ENCODE data around the gene SEC23B.

SEC23B gene

GRCh38 chr20:18543932-18544331 is 36.2 kb downstream of the SEC23B start:
- Histone ChIP-seq H3K14ac (ENCODE audit: low read length) (no peak overlapping the region), H3K23ac (ENCODE audit: low read depth, low read length, poor library complexity) (no peak overlapping the region), H3K18ac (ENCODE audit: low read length) (no peak overlapping the region), H3K9me3 (replicated peaks in 1 of 2; ENCODE audit: control insufficient read depth in 2 of 2, insufficient read depth in 1 of 2, low read depth in 1 of 2, low read length in 2 of 2) (peaks cover 0 to 2% of the 10 kb centered on the region in 2 donors), H2AK5ac (ENCODE audit: low read depth, low read length) (no peak overlapping the region), H3K27me3 (ENCODE audit: control insufficient read depth in 3 of 3, insufficient read depth in 3 of 3, low read depth in 1 of 3, low read length in 3 of 3) (no peaks in the 10 kb centered on the region), H4K91ac (ENCODE audit: low read depth, low read length, poor library complexity) (no peak overlapping the region), H4K8ac (ENCODE audit: low read depth, low read length) (no peak overlapping the region), H2BK120ac (ENCODE audit: low read depth, low read length) (no peak overlapping the region), H3K36me3 (replicated peaks in 1 of 2; ENCODE audit: control insufficient read depth in 2 of 2, insufficient read depth in 2 of 2, low read length in 2 of 2) (peaks cover 18 to 87% of the 10 kb centered on the region in 2 donors), H3K9ac (ENCODE audit: low read depth, low read length, poor library complexity) (no peak overlapping the region), H2BK5ac (ENCODE audit: low read length) (no peak overlapping the region), H3K27ac (replicated peaks; ENCODE audit: low read length) (no peak overlapping the region), H3K4me3 (ENCODE audit: low read length in 2 of 2) (no peak overlapping the region), H2BK12ac (ENCODE audit: low read length) (no peak overlapping the region), H2AFZ (ENCODE audit: low read length) (no peak overlapping the region), H3K4ac (ENCODE audit: low read length) (no peak overlapping the region), H3K4me1 (ENCODE audit: control insufficient read depth in 2 of 2, insufficient read depth in 1 of 2, low read depth in 1 of 2, low read length in 2 of 2) (no peaks in the 10 kb centered on the region), H3K4me2 (ENCODE audit: insufficient read depth, low read length, poor library complexity, severe bottlenecking) (no peak overlapping the region), H2BK15ac (ENCODE audit: low read length) (no peak overlapping the region), H3K79me1 (ENCODE audit: low read depth, low read length) (no peaks in the 10 kb centered on the region)
- no CpG with 5 or more reads among the region's 7 CpGs for WGBS, 2 donors (ENCODE audit: extremely low coverage in 2 of 2, insufficient read length in 2 of 2, insufficient replicate concordance in 1 of 2)
- DNase-seq (ENCODE audit: low spot score) = no peak

- Histone ChIP-seq H2BK120ac (ENCODE audit: low read depth, low read length) (no peak overlapping the region), H3K18ac (ENCODE audit: low read length) (no peak overlapping the region), H2BK12ac (ENCODE audit: low read length) (no peak overlapping the region), H3K27me3 (ENCODE audit: control insufficient read depth in 3 of 3, insufficient read depth in 3 of 3, low read depth in 1 of 3, low read length in 3 of 3) (no peaks in the 10 kb centered on the region), H3K4me3 (ENCODE audit: low read length in 2 of 2) (no peak overlapping the region), H4K8ac (ENCODE audit: low read depth, low read length) (no peak overlapping the region), H3K36me3 (replicated peaks in 1 of 2; ENCODE audit: control insufficient read depth in 2 of 2, insufficient read depth in 2 of 2, low read length in 2 of 2) (peaks cover 18 to 92% of the 10 kb centered on the region in 2 donors), H2BK15ac (ENCODE audit: low read length) (no peak overlapping the region), H2AFZ (ENCODE audit: low read length) (no peak overlapping the region), H2BK5ac (ENCODE audit: low read length) (no peak overlapping the region), H3K4me2 (ENCODE audit: insufficient read depth, low read length, poor library complexity, severe bottlenecking) (no peak overlapping the region), H3K79me1 (ENCODE audit: low read depth, low read length) (no peaks in the 10 kb centered on the region), H3K9ac (ENCODE audit: low read depth, low read length, poor library complexity) (no peak overlapping the region), H3K23ac (ENCODE audit: low read depth, low read length, poor library complexity) (no peak overlapping the region), H3K9me3 (replicated peaks in 1 of 2; ENCODE audit: control insufficient read depth in 2 of 2, insufficient read depth in 1 of 2, low read depth in 1 of 2, low read length in 2 of 2) (peaks cover 0 to 2% of the 10 kb centered on the region in 2 donors), H3K4me1 (ENCODE audit: control insufficient read depth in 2 of 2, insufficient read depth in 1 of 2, low read depth in 1 of 2, low read length in 2 of 2) (no peaks in the 10 kb centered on the region), H3K4ac (ENCODE audit: low read length) (no peak overlapping the region), H2AK5ac (ENCODE audit: low read depth, low read length) (no peak overlapping the region), H3K14ac (ENCODE audit: low read length) (no peak overlapping the region), H4K91ac (ENCODE audit: low read depth, low read length, poor library complexity) (no peak overlapping the region), H3K27ac (replicated peaks; ENCODE audit: low read length) (no peak overlapping the region)
- DNase-seq (ENCODE audit: low spot score) = no peak
- no CpG with 5 or more reads among the region's 1 CpG for WGBS, 2 donors (ENCODE audit: extremely low coverage in 2 of 2, insufficient read length in 2 of 2, insufficient replicate concordance in 1 of 2)
These were observed 37.8 kb downstream of the SEC23B start for GRCh38 chr20:18545566-18545965.

DNA sequence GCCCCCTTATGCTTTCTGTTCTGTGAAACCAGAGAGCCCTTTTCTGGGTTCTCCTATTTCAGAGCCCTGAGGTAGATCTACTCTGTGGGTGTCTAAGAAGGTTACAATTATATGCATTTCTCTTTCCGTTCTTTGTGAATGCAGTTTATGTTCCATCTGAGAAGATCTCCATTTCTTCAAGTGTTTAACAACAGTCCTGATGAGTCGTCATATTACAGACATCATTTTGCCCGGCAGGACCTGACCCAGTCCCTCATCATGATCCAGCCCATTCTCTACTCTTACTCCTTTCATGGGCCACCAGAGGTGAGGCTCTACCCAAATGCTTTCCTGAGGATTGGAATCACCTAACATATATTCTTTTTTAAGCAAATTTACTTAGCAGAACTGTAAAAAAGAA is 40.7 kb downstream of the SEC23B start:
- no peaks in the 10 kb centered on the region for H3K79me1 ChIP-seq (ENCODE audit: low read depth, low read length)
- peaks cover 17 to 92% of the 10 kb centered on the region in 2 donors for H3K36me3 ChIP-seq (replicated peaks in 1 of 2; ENCODE audit: control insufficient read depth in 2 of 2, insufficient read depth in 2 of 2, low read length in 2 of 2)
- H3K4me3 ChIP-seq (ENCODE audit: low read length in 2 of 2) = no peak overlapping the region
- no peaks in the 10 kb centered on the region for H3K4me1 ChIP-seq (ENCODE audit: control insufficient read depth in 2 of 2, insufficient read depth in 1 of 2, low read depth in 1 of 2, low read length in 2 of 2)
- no peak overlapping the region for H2BK5ac ChIP-seq (ENCODE audit: low read length)
- H2BK120ac ChIP-seq (ENCODE audit: low read depth, low read length) = no peak overlapping the region
- no peak for DNase-seq (ENCODE audit: low spot score)
- no CpG with 5 or more reads among the region's 3 CpGs for WGBS, 2 donors (ENCODE audit: extremely low coverage in 2 of 2, insufficient read length in 2 of 2, insufficient replicate concordance in 1 of 2)
- no peak overlapping the region for H3K4ac ChIP-seq (ENCODE audit: low read length)
- H3K14ac ChIP-seq (ENCODE audit: low read length) = no peak overlapping the region
- H4K8ac ChIP-seq (ENCODE audit: low read depth, low read length) = no peak overlapping the region
- H3K4me2 ChIP-seq (ENCODE audit: insufficient read depth, low read length, poor library complexity, severe bottlenecking) = no peak overlapping the region
- H2BK12ac ChIP-seq (ENCODE audit: low read length) = no peak overlapping the region
- no peak overlapping the region for H3K23ac ChIP-seq (ENCODE audit: low read depth, low read length, poor library complexity)
- H2AFZ ChIP-seq (ENCODE audit: low read length) = no peak overlapping the region
- no peak overlapping the region for H4K91ac ChIP-seq (ENCODE audit: low read depth, low read length, poor library complexity)
- no peak overlapping the region for H3K27ac ChIP-seq (replicated peaks; ENCODE audit: low read length)
- no peaks in the 10 kb centered on the region for H3K27me3 ChIP-seq (ENCODE audit: control insufficient read depth in 3 of 3, insufficient read depth in 3 of 3, low read depth in 1 of 3, low read length in 3 of 3)
- H3K18ac ChIP-seq (ENCODE audit: low read length) = no peak overlapping the region
- H2AK5ac ChIP-seq (ENCODE audit: low read depth, low read length) = no peak overlapping the region
- H3K9me3 ChIP-seq (replicated peaks in 1 of 2; ENCODE audit: control insufficient read depth in 2 of 2, insufficient read depth in 1 of 2, low read depth in 1 of 2, low read length in 2 of 2) = peaks cover 0 to 2% of the 10 kb centered on the region in 2 donors
- H3K9ac ChIP-seq (ENCODE audit: low read depth, low read length, poor library complexity) = no peak overlapping the region
- H2BK15ac ChIP-seq (ENCODE audit: low read length) = no peak overlapping the region

DNA sequence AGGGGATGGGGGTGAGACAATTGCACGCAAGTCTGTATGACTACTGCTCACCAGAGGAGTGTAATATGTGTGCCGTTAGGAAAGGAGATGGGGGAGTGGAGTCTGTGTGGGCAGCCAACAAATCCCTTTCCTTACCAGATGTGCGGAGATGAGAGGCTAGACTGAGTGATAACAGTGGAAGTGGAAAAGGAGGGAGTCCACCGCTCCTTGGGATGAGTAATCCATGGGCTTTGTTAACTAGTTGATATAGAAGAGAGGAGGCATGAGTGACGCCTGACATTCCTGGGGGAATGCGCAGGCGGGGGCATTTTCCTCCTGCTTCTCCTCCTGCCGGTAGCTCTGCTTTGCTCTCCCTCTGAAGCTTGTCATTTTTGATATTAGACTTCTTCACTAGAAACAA is 46.0 kb downstream of the SEC23B start:
- Histone ChIP-seq H2AFZ (ENCODE audit: low read length) (no peak overlapping the region), H3K4me1 (ENCODE audit: control insufficient read depth in 2 of 2, insufficient read depth in 1 of 2, low read depth in 1 of 2, low read length in 2 of 2) (no peaks in the 10 kb centered on the region), H3K4ac (ENCODE audit: low read length) (no peak overlapping the region), H2AK5ac (ENCODE audit: low read depth, low read length) (no peak overlapping the region), H3K4me3 (ENCODE audit: low read length in 2 of 2) (no peak overlapping the region), H3K79me1 (ENCODE audit: low read depth, low read length) (no peaks in the 10 kb centered on the region), H3K14ac (ENCODE audit: low read length) (no peak overlapping the region), H3K9ac (ENCODE audit: low read depth, low read length, poor library complexity) (no peak overlapping the region), H3K4me2 (ENCODE audit: insufficient read depth, low read length, poor library complexity, severe bottlenecking) (no peak overlapping the region), H4K91ac (ENCODE audit: low read depth, low read length, poor library complexity) (no peak overlapping the region), H2BK5ac (ENCODE audit: low read length) (no peak overlapping the region), H3K36me3 (replicated peaks in 1 of 2; ENCODE audit: control insufficient read depth in 2 of 2, insufficient read depth in 2 of 2, low read length in 2 of 2) (peaks cover 21 to 88% of the 10 kb centered on the region in 2 donors), H3K27ac (replicated peaks; ENCODE audit: low read length) (no peak overlapping the region), H3K18ac (ENCODE audit: low read length) (no peak overlapping the region), H2BK120ac (ENCODE audit: low read depth, low read length) (no peak overlapping the region), H2BK15ac (ENCODE audit: low read length) (no peak overlapping the region), H3K9me3 (replicated peaks in 1 of 2; ENCODE audit: control insufficient read depth in 2 of 2, insufficient read depth in 1 of 2, low read depth in 1 of 2, low read length in 2 of 2) (no peaks in the 10 kb centered on the region), H3K27me3 (ENCODE audit: control insufficient read depth in 3 of 3, insufficient read depth in 3 of 3, low read depth in 1 of 3, low read length in 3 of 3) (no peaks in the 10 kb centered on the region), H3K23ac (ENCODE audit: low read depth, low read length, poor library complexity) (no peak overlapping the region), H4K8ac (ENCODE audit: low read depth, low read length) (no peak overlapping the region), H2BK12ac (ENCODE audit: low read length) (no peak overlapping the region)
- DNase-seq (ENCODE audit: low spot score) = no peak
- no CpG with 5 or more reads among the region's 8 CpGs for WGBS, 2 donors (ENCODE audit: extremely low coverage in 2 of 2, insufficient read length in 2 of 2, insufficient replicate concordance in 1 of 2)
